Nephron (organoid): ENCODE data around the gene CUEDC1.

Experiments
- H3K27ac Mint-ChIP-seq, 3 experiments: 2 replicates each; pipeline ENCODE4 v1.8.0; 2020; ENCODE audit warnings: mixed read lengths in 3 of 3, mild to moderate bottlenecking in 2 of 3, moderate library complexity in 1 of 3
- H3K27me3 Mint-ChIP-seq: 2 replicates; pipeline ENCODE4 v1.8.0; 2021; ENCODE audit warnings: low read depth, mild to moderate bottlenecking, moderate library complexity, mixed read lengths
- H3K36me3 Mint-ChIP-seq: 2 replicates; pipeline ENCODE4 v1.8.0; 2020; ENCODE audit warnings: low read depth, mixed read lengths
- H3K4me1 Mint-ChIP-seq: 2 replicates; pipeline ENCODE4 v1.8.0; 2020; ENCODE audit warnings: mixed read lengths
- H3K4me3 Mint-ChIP-seq, 3 experiments: 2 replicates each; pipeline ENCODE4 v1.8.0; 2020; ENCODE audit warnings: mild to moderate bottlenecking in 3 of 3, mixed read lengths in 3 of 3, moderate library complexity in 2 of 3
- H3K9me3 Mint-ChIP-seq: 2 replicates; pipeline ENCODE4 v1.8.0; 2020; ENCODE audit warnings: mixed read lengths
- CTCF ChIP-seq, 3 experiments: fragments of 200-600 bp; sonication (generic); IDR thresholded peaks; one replicate each; pipeline ENCODE4 v1.5.0; 2021; ENCODE audit warnings: antibody characterized with exemption in 3 of 3; ENCODE audit not compliant: unreplicated experiment in 3 of 3

The CUEDC1 gene

GRCh38 chr17:57955183-57955931, at the start of gene CUEDC1:
TSS of gene CUEDC1 (minus strand) at chr17:57955412. CDS start at chr17:57885564, 69,848 bp downstream.
- Mint-ChIP-seq H3K27me3 (peaks cover 20% of the 10 kb centered on the region), H3K36me3 (no peaks in the 10 kb centered on the region), H3K4me1 (peaks cover 54% of the 10 kb centered on the region), H3K27ac (peak within 1 kb of the TSS; percentile 91 to 92 (median 91)), H3K9me3 (no peaks in the 10 kb centered on the region), H3K4me3 (peak within 1 kb of the TSS; percentile 88 to 94 (median 92))
- TF ChIP-seq CTCF (IDR thresholded peaks at IDR 0.05; ENCODE audit: unreplicated experiment in 3 of 3) = peak; percentile 29 to 43 (median 31)

- H3K36me3 Mint-ChIP-seq = peaks cover 64% of the 10 kb centered on the region
- no peak for TF ChIP-seq CTCF (IDR thresholded peaks at IDR 0.05; ENCODE audit: unreplicated experiment in 3 of 3)
These were observed 48.8 kb upstream of the CUEDC1 start for GRCh38 chr17:58004060-58004459.

GRCh38 chr17:58002973-58003372, 47.8 kb upstream of the CUEDC1 start:
- H3K27me3 Mint-ChIP-seq = no peaks in the 10 kb centered on the region
- no peaks in the 10 kb centered on the region for H3K9me3 Mint-ChIP-seq
- H3K36me3 Mint-ChIP-seq = peaks cover 65% of the 10 kb centered on the region
- H3K27ac Mint-ChIP-seq = no peak overlapping the region
- peaks cover 60% of the 10 kb centered on the region for H3K4me1 Mint-ChIP-seq
- TF ChIP-seq CTCF (IDR thresholded peaks at IDR 0.05; ENCODE audit: unreplicated experiment in 3 of 3) = no peak
- peak overlapping the region; percentile 3 to 68 (median 24) for H3K4me3 Mint-ChIP-seq

More at GRCh38 chr17:58004060-58004459, 48.8 kb upstream of the CUEDC1 start:
- Mint-ChIP-seq H3K27me3 (no peaks in the 10 kb centered on the region), H3K9me3 (no peaks in the 10 kb centered on the region), H3K4me3 (peak overlapping the region; percentile 54 to 71 (median 70)), H3K27ac (no peak overlapping the region), H3K4me1 (peaks cover 60% of the 10 kb centered on the region)

- Mint-ChIP-seq H3K36me3 (peaks cover 70% of the 10 kb centered on the region), H3K4me1 (peaks cover 53% of the 10 kb centered on the region), H3K4me3 (peak overlapping the region; percentile 14 to 52 (median 34)), H3K27me3 (no peaks in the 10 kb centered on the region), H3K9me3 (no peaks in the 10 kb centered on the region), H3K27ac (no peak overlapping the region)
- no peak for TF ChIP-seq CTCF (IDR thresholded peaks at IDR 0.05; ENCODE audit: unreplicated experiment in 3 of 3)
These were observed 47.1 kb upstream of the CUEDC1 start for GRCh38 chr17:58002154-58002948.

GRCh38 chr17:58001461-58002124, 46.4 kb upstream of the CUEDC1 start:
- TF ChIP-seq CTCF (IDR thresholded peaks at IDR 0.05; ENCODE audit: unreplicated experiment in 3 of 3) = no peak
- H3K4me3 Mint-ChIP-seq = no peak overlapping the region
- no peak overlapping the region for H3K27ac Mint-ChIP-seq
- no peaks in the 10 kb centered on the region for H3K9me3 Mint-ChIP-seq
- H3K36me3 Mint-ChIP-seq = peaks cover 68% of the 10 kb centered on the region
- no peaks in the 10 kb centered on the region for H3K27me3 Mint-ChIP-seq
- H3K4me1 Mint-ChIP-seq = peaks cover 49% of the 10 kb centered on the region
